Measurements from ENCODE around the gene MAPK10.

Gene MAPK10

GRCh38 chr4:85953651-85954018 lies 406.2 kb downstream of the MAPK10 start:
- TF ChIP-seq, protein P1, sequence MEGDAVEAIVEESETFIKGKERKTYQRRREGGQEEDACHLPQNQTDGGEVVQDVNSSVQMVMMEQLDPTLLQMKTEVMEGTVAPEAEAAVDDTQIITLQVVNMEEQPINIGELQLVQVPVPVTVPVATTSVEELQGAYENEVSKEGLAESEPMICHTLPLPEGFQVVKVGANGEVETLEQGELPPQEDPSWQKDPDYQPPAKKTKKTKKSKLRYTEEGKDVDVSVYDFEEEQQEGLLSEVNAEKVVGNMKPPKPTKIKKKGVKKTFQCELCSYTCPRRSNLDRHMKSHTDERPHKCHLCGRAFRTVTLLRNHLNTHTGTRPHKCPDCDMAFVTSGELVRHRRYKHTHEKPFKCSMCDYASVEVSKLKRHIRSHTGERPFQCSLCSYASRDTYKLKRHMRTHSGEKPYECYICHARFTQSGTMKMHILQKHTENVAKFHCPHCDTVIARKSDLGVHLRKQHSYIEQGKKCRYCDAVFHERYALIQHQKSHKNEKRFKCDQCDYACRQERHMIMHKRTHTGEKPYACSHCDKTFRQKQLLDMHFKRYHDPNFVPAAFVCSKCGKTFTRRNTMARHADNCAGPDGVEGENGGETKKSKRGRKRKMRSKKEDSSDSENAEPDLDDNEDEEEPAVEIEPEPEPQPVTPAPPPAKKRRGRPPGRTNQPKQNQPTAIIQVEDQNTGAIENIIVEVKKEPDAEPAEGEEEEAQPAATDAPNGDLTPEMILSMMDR (IDR thresholded peaks at IDR 0.05), result no peak

DNA sequence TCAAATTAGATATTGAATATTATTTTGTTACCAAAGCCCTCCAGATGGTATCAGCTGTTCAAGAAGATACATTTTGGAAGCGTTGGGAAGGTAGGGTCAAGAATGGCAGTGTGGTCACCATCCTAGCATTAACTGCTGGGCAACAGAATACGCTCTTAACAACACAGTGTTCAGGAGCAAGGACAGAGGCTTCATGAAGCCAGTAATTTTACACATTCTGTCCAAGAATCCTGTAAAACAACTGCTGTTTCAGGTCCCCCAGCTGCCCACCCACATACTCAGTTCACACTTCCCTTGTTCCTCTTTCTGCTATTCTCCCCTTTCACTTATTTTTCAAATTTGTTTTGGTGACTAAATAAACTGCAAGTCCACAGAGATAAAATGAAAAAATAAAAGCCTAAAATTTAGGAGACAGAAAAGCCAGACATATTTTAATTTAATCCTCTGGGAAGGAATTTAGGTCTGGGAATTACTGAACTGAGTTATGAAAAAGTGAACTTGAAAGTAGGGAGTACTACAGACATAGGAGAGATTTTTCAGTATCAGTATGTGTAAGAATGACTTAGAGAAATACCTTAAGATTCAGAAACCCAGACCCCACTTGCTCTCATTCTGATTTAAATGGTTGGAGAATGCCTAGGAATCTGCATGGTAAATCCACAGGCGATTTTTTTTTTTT lies 406.7 kb downstream of the MAPK10 start:
- TF ChIP-seq, protein P1 (IDR thresholded peaks at IDR 0.05), result no peak

DNA sequence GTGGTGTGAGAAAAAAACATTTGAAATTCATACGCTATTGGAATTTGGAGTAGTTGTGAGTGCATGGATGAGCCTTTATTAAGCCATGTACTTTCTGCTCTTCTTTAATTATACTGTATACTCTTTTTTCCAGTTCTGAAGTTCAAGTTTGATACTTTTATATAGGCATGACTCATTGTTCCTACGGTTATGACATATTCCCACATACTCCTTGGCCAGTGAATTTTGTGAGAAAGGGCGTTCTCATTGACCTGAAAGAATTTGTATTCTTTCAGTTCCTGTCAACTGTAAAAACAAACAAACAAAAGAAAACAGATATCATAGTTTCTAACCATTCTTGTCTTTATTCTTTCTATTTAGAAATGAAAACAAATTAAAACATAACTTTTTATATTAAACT lies 407.3 kb downstream of the MAPK10 start:
- TF ChIP-seq, protein P1 (IDR thresholded peaks at IDR 0.05), result no peak

DNA sequence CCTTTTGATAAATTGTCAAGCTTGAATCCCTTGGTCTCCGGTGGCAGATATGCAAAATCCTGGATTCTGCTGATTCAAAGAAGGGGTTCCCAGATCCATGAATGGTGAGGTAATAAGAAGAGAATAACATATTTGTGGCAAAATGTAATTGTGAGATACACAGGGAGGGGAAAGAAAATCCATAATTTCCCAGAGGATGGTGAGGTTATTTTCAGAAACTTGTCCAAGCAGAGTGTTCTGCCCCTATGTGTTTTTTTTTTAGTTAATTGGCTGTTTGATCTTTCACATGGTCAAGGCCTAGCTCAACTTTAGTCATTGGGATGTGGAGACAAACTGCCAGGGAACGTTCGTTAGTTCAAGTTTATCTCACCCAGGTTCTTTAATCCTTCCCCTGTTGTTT lies 408.8 kb downstream of the MAPK10 start:
- TF ChIP-seq, protein P1 (IDR thresholded peaks at IDR 0.05), result no peak

- TF ChIP-seq, protein P1 (IDR thresholded peaks at IDR 0.05), result no peak
Measured at GRCh38 chr4:85946821-85947220, 413.0 kb downstream of the MAPK10 start.

- TF ChIP-seq, protein P1 (IDR thresholded peaks at IDR 0.05), result no peak
Measured at GRCh38 chr4:85942107-85942506, 417.7 kb downstream of the MAPK10 start.

- TF ChIP-seq, protein P1 (IDR thresholded peaks at IDR 0.05), result no peak
Measured at GRCh38 chr4:85940151-85940550, 419.7 kb downstream of the MAPK10 start.

Measured in LNCAP (cell line).